Mesenteric fat pad (tissue), 1 donor: ENCODE results near the gene DDX43. TPM values are rescaled to one million over a fixed set of nuclear protein-coding genes. Genes with fewer than 3 reads are reported as not detected.
"Not testable (repeated sequence)": the region's sequence is repeated elsewhere in the genome, so short reads cannot be mapped to it uniquely, and the experiment has no call there.

ENCODE experiments used
- DNase-seq: peaks from one replicate; pipeline ENCODE4 v3.0.0-alpha.2; 2020; ENCODE audit warnings: low spot score
- long read RNA-seq: library from polyadenylated mRNA; unstranded; transcript quantifications from one replicate; pipeline ENCODE4 v2.0.0, GENCODE V29; 2020
- total RNA-seq: library from RNA; stranded (reverse); fragmentation: NEBNext Ultra II Directional; extraction: Animal tissue kit (Norgen Biotek cat#: 25700); gene quantifications from one replicate; pipeline ENCODE4 v1.2.1, GENCODE V29; 2021
- donor health status: DM: yes; HTN: yes; CAD: no.

The DDX43 gene
- total RNA-seq, result 0.32 TPM
- long read RNA-seq, partial matches to known transcripts, result 0 of 3 reads
- long read RNA-seq, other reads (novel, unspliced or antisense), result 3 of 3 reads

- DNase-seq, result no peak
Measured at GRCh38 chr6:73394577-73395354, at the start of gene DDX43. TSS of gene DDX43 (plus strand) at chr6:73394828. CDS start at chr6:73394906, 78 bp downstream.

- no peak for DNase-seq
Measured at GRCh38 chr6:73348550-73349204, 46.0 kb upstream of the DDX43 start.

GRCh38 chr6:73349311-73349710 is 45.3 kb upstream of the DDX43 start:
- no peak for DNase-seq

- DNase-seq, result peak; percentile 88
Measured at GRCh38 chr6:73353636-73354593, 40.7 kb upstream of the DDX43 start, which contains the start of gene DPPA5. TSS of gene DPPA5 (minus strand) at chr6:73354276. CDS start at chr6:73354225, 51 bp downstream.

GRCh38 chr6:73362358-73362757 is 32.3 kb upstream of the DDX43 start, which contains the start of gene KHDC3L:
TSS of gene KHDC3L (plus strand) at chr6:73362658. CDS start at chr6:73362730, 72 bp downstream.
- DNase-seq, result peak; percentile 35

- peak; percentile 85 for DNase-seq
Measured at GRCh38 chr6:73362869-73363536, 31.6 kb upstream of the DDX43 start.

GRCh38 chr6:73363537-73363875 is 31.1 kb upstream of the DDX43 start:
- peak; percentile 84 for DNase-seq

GRCh38 chr6:73364121-73364520 is 30.5 kb upstream of the DDX43 start:
- DNase-seq, result no peak

- no peak for DNase-seq
Measured at GRCh38 chr6:73364549-73364948, 30.1 kb upstream of the DDX43 start.

- DNase-seq, result peak; percentile 78
Measured at GRCh38 chr6:73367761-73368355, 26.8 kb upstream of the DDX43 start.

- no peak for DNase-seq
Measured at GRCh38 chr6:73368675-73369074, 26.0 kb upstream of the DDX43 start.

GRCh38 chr6:73369157-73369556 is 25.5 kb upstream of the DDX43 start:
- no peak for DNase-seq

- no peak for DNase-seq
Measured at GRCh38 chr6:73369563-73369962, 25.1 kb upstream of the DDX43 start, which contains the start of gene OOEP. TSS of gene OOEP (minus strand) at chr6:73369897. CDS start at chr6:73369792, 105 bp downstream.

- DNase-seq, result no peak
Measured at GRCh38 chr6:73371984-73372383, 22.6 kb upstream of the DDX43 start.

GRCh38 chr6:73372516-73372915 is 22.1 kb upstream of the DDX43 start:
- DNase-seq, result no peak

GRCh38 chr6:73375216-73375615 is 19.4 kb upstream of the DDX43 start:
- no peak for DNase-seq

- no peak for DNase-seq
Measured at GRCh38 chr6:73377225-73377624, 17.4 kb upstream of the DDX43 start.

- DNase-seq, result not testable (repeated sequence)
Measured at GRCh38 chr6:73381531-73381930, 13.1 kb upstream of the DDX43 start.

GRCh38 chr6:73382462-73383113 is 12.0 kb upstream of the DDX43 start:
- DNase-seq, result no peak

- no peak for DNase-seq
Measured at GRCh38 chr6:73388433-73388799, 6.2 kb upstream of the DDX43 start.
